Fibroblast of lung (primary cell): Measurements from ENCODE around the gene CXCL13.

Experiments used
- CTCF ChIP-seq, 2 donors: IDR thresholded peaks in 1 of 2; conservative IDR thresholded peaks in 1 of 2; 1 replicate in 1 of 2; 2 replicates in 1 of 2; pipeline ENCODE4 v1.5.1; 2011 to 2012; ENCODE audit warnings: low read length in 2 of 2, control low read depth in 1 of 2, inconsistent platforms in 1 of 2, low read depth in 1 of 2, mild to moderate bottlenecking in 1 of 2
- EZH2 ChIP-seq: IDR thresholded peaks from 2 replicates; pipeline ENCODE4 v1.5.1; 2012; ENCODE audit warnings: low read length, control low read depth, mild to moderate bottlenecking; ENCODE audit errors: missing control alignments

- TF ChIP-seq CTCF (conservative IDR thresholded peaks at IDR 0.05 in 1 of 2, IDR thresholded peaks at IDR 0.05 in 1 of 2; ENCODE audit: low read depth in 1 of 2, low read length in 2 of 2): no peak
- no peak for TF ChIP-seq EZH2
Measured at GRCh38 chr4:77579406-77580076, 26.1 kb upstream of the CXCL13 start.
